GM12873 (cell line): Measurements from ENCODE around the gene FKBP11.
A peak's percentile ranks its signal among the peaks of the same experiment; 100 is the strongest.

Experiments used
- TF ChIP-seq, protein P1 (sequence below): IDR thresholded peaks from 2 replicates; pipeline ENCODE4 v1.5.1; 2012; ENCODE audit warnings: low read depth, mild to moderate bottlenecking, moderate library complexity, low read length, control low read depth; ENCODE audit not compliant: insufficient read depth; ENCODE audit errors: missing control alignments

FKBP11 gene

DNA sequence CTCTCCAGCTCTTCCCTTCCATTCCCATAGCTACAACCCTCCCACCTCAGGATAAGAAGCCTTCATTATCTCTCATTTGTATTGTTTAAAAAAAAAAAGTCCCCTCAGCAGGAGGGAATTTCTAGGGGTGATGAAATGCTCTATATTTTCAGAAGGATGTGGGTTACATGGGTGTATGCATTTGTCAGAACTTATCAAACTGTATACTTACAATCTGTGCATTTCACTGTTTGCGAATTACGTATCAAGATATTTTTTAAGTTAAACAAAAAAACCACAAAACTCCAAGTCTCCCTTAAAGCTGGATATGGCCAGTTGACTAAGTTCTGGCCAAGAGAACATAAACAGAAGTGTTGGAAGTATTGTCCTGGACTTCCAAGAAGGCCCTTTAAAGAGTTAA lies 2.0 kb upstream of the FKBP11 start:
- TF ChIP-seq, protein P1, sequence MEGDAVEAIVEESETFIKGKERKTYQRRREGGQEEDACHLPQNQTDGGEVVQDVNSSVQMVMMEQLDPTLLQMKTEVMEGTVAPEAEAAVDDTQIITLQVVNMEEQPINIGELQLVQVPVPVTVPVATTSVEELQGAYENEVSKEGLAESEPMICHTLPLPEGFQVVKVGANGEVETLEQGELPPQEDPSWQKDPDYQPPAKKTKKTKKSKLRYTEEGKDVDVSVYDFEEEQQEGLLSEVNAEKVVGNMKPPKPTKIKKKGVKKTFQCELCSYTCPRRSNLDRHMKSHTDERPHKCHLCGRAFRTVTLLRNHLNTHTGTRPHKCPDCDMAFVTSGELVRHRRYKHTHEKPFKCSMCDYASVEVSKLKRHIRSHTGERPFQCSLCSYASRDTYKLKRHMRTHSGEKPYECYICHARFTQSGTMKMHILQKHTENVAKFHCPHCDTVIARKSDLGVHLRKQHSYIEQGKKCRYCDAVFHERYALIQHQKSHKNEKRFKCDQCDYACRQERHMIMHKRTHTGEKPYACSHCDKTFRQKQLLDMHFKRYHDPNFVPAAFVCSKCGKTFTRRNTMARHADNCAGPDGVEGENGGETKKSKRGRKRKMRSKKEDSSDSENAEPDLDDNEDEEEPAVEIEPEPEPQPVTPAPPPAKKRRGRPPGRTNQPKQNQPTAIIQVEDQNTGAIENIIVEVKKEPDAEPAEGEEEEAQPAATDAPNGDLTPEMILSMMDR, result no peak

DNA sequence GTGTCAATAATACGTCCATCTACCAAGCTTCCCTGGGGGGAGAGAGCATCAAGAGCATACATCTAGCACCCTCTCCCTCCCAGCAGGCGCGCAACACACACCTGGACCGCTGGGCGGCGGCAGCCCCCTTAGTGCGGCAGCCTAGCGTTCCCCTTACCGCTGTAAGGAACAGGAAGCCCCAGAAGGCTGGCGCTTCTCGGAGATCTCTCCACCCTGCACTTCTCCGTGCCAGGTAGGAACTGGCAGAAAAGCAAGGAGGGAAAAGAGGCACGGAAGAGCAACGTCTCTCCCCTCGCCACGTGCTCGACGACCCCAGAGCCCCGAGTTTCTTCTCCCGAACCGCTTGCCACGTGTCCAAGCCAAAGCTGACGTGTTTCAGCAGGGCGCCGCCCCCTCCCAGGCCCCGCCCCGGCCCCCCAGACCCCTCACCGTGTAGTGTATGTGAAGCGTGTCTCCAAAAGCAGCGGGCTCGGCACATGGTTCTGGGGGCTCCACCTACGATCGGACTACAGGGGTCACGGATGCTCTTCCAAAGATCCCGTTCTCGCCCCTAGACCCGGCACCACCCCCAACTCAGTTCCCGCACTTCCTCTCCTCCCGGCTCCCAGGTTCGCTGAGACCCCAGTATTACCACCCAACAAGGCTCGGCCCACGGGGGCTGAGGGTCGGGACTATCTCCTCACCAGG lies 532 bp downstream of the FKBP11 start:
- TF ChIP-seq, protein P1, result peak; percentile 94

DNA sequence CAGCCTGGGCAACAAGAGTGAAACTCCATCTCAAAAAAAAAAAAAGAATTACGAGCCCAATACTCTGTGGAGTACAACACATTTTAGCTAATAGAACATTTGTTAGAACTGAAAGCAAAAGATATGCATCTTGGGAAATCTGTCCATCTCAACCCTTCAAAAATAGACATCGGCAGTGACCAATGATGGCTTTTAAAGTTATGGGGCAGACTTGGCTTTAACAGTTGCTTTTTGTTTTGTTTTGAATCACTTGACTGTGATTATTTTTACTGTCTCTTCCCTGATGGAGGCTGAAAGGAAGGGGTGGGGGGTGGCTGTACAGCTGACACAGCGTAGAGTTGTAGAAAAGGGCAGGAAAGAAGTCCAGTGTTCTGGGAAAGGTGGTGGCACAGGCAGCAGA lies 2.2 kb downstream of the FKBP11 start:
- TF ChIP-seq, protein P1, result no peak

DNA sequence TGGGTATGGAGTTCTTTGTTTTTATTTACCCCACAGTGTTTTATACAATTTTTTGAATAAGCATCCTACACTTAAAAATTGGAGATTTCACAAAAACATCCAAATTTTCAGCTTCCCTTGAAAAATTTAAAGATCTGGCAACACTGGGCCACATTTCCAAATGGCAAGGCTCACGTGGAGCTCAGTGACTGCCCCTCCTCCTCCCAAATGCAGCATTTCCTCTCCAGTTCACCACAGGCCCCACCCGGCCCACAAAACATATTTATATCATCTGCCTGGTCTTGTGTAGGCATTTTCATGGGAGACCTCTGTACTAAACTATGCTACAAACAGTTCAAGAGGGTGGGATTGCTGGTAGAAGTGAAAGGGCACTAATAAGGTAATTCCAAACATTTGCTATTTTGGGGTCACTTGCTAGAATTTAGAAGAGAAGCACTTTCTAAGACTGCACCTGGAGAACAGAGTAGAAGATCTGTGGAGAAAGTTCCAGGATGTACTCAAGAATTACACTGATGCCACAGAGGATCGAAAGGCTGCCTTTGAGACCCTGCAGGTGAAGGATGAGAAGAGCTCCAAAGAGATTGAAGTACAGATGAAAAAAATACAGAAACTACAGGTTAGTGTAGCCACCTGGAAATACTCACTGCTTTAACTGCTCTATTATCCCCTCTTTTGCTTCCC lies 7.3 kb downstream of the FKBP11 start:
- TF ChIP-seq, protein P1, result no peak

DNA sequence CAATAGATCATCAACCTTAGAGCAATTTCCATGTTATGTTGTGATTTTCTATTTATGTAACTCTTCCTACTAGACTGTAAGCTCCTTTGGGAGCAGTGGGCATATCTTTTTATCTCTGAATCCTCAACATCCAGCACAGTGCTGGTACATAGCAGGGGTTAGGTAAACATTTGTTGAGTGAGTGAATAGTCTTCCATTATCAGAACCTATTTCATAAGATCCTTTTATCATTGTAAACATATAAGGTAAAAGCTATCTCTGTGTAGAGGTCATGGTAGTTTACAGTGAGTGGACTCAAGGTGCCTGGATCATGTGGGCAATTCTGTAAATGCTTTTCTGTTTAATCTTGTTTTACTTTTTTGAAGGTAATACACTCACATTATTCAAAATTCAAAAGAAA lies 15.1 kb downstream of the FKBP11 start:
- TF ChIP-seq, protein P1, result no peak

DNA sequence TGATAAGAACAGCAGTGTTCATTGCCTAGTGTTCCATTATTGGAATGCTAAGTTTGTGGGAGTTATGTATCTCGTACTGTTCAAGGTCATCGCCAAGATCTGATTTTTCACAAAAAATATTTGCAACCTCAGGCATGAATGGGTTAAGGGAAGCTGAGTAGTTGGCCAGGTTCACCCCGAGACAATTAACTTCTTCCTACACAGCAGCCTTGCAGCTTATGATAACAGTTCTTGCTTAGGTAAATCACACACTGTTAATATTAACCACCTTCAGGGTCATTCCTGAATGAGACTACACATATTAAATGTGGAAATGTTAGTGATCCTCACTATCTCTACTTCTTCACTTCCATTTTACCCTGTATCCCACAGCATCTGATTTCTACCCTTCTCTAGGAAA lies 18.0 kb downstream of the FKBP11 start:
- TF ChIP-seq, protein P1, result no peak

DNA sequence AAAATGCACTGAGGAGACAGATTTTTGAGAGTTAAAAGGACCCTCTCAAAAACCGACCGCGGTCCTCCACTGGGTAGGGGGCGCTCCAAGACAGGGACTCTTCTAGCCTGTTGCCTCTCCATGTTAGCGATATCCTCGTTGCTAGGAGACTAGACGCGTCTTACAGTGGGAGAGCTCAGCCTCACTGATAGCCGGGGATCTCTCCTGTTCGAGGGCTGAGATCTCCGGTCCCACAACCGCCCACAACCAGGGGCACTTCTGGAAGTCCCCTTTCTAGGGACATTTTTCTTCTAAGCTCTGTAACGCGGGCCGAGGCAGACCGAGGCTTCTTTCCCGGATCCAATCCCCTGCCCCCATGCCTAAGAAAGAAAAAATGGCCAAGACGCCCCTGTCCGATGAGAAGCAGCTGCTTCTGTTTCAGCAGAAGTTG lies 21.3 kb downstream of the FKBP11 start:
- TF ChIP-seq, protein P1, result peak; percentile 75
